Right cardiac atrium (tissue), 5 donors: Measurements from ENCODE around the gene ZBTB20. TPM values are rescaled to one million over a fixed set of nuclear protein-coding genes. Genes with fewer than 3 reads are reported as not detected.
"Not testable (repeated sequence)": the region's sequence is repeated elsewhere in the genome, so short reads cannot be mapped to it uniquely, and the experiment has no call there.

ENCODE experiments used
- ATAC-seq, 2 donors: fragments of 200-7000 bp; cut with Tn5 transposase; one replicate each; pipeline versions ENCODE4 v1.8.0 to v1.9.1; 2020; ENCODE audit warnings: moderate library complexity in 2 of 2, mild to moderate bottlenecking in 1 of 2
- DNase-seq, 3 donors: peaks; one replicate each; pipeline ENCODE4 v3.0.0-alpha.2; 2020
- H3K27ac ChIP-seq: one replicate; pipeline ENCODE4 v1.5.1; 2013; ENCODE audit warnings: mild to moderate bottlenecking, low read length, control low read depth, moderate library complexity
- H3K27me3 ChIP-seq: one replicate; pipeline ENCODE4 v1.6.1; 2013; ENCODE audit not compliant: control insufficient read depth, insufficient read depth
- H3K4me1 ChIP-seq: one replicate; pipeline ENCODE4 v1.6.1; 2013; ENCODE audit warnings: low read length; ENCODE audit not compliant: control insufficient read depth, insufficient read depth
- H3K4me3 ChIP-seq: one replicate; pipeline ENCODE4 v1.5.1; 2013; ENCODE audit warnings: low read length, control low read depth
- H3K9me3 ChIP-seq: one replicate; pipeline ENCODE4 v1.6.1; 2013; ENCODE audit warnings: low read length; ENCODE audit not compliant: control insufficient read depth
- WGBS: extraction: QIAGEN DNeasy Blood & Tissue Kit; methylation state at CpG from one replicate; pipeline ENCODE4 v1.1.7; 2013; 5-methylcytosine and 5-hydroxymethylcytosine counted together
- intact Hi-C, 4 donors: fragments of 100-400 bp; cut with DNase I; formaldehyde crosslinking; loops; one replicate each; pipeline versions ENCODE4 v1.11.0 to v1.14.0; 2022 to 2023
- long read RNA-seq, 4 donors: library from polyadenylated mRNA; unstranded; transcript quantifications; one replicate each; pipeline ENCODE4 v2.0.0, GENCODE V29; 2020 to 2021
- polyA plus RNA-seq: library from polyadenylated mRNA; stranded (reverse); fragments of 200-250 nt; gene quantifications from one replicate; pipeline ENCODE4 v1.2.3, GENCODE V29; 2013
- total RNA-seq, 4 donors: library from RNA; stranded (reverse); fragmentation: NEBNext Ultra II Directional; extraction: Animal tissue kit (Norgen Biotek cat#: 25700); gene quantifications; one replicate each; pipeline ENCODE4 v1.2.1, GENCODE V29; 2021
- donor health status: healthy with polysubstance abuse.
- donor health status: DM: no; HTN: yes; CAD: no.
- donor health status: DM: no; HTN: no; CAD: no.
- donor health status: DM: no; HTN: yes; CAD: no; lungs with severe emphysema.
- donor health status: DM: yes; HTN: yes; CAD: no.

ZBTB20 gene
- total RNA-seq (10 to 100 TPM; 71.4 to 87.9 (median 78.1) TPM), polyA plus RNA-seq (6.5 TPM)
- long read RNA-seq, donor 1, transcript ZBTB20-202 (6 exons, 3,323 nt), result major isoform, 18 of 190 reads
- long read RNA-seq, donor 1, partial matches to known transcripts, result 49 of 190 reads
- long read RNA-seq, donor 1, other reads (novel, unspliced or antisense), result 121 of 190 reads
- long read RNA-seq, donor 2, partial matches to known transcripts, result 2 of 21 reads
- long read RNA-seq, donor 2, other reads (novel, unspliced or antisense), result 16 of 21 reads
- long read RNA-seq, donor 3, transcript ZBTB20-202 (6 exons, 3,323 nt), result major isoform, 20 of 243 reads
- long read RNA-seq, donor 3, partial matches to known transcripts, result 84 of 243 reads
- long read RNA-seq, donor 3, other reads (novel, unspliced or antisense), result 137 of 243 reads
- long read RNA-seq, donor 4, full-length matches to known transcripts, result 5 of 29 reads
- long read RNA-seq, donor 4, partial matches to known transcripts, result 9 of 29 reads
- long read RNA-seq, donor 4, other reads (novel, unspliced or antisense), result 15 of 29 reads

DNA sequence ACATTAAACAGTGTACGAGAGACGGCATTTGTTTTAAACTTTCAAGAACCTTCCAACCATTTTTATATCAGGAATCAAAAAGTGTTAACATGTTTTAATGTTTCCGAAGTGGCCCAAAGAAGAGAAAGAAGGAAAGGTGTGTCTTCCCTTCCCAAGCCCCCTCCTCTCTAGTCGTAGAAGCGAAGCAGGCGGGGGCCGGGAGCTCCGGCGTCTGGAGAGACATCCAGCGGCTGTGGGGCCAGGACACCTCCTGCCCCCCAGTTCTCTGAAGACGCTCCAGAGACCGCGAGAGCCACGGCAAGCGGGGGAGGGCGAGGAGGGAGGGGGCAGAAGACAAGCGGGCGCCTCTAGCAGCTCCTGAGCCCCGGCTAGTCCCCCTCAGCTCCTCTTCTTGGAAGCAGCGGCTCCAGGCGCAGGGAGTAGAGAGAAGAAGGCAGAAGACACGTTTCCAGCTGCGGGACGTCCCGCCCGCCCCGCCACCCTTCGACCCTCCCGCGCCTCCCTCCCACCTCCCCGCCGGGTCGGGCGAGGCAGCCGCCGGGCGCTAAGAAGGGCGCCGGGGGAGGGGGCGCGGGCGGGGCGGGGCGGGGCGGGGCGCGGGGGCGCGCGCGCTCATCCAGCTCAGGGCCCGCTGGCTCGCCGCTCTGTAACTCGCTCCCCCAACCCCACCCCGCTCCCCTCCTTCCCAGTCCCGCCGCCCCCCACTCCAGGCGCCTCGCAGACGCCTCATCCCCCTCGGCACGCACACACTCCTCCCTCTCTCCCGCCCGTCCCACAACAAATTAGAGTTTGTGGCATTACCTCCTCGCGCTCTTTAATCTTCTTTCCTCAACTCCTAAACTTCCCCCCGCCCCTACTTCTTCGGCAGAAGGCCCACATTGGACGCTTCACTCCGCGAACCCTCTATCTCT is at the start of gene ZBTB20:
Gene ZBTB20, minus strand, starts transcription at position 871 of the 911 bp plus-strand sequence.
- ATAC-seq, result peak; percentile 34 to 37
- Histone ChIP-seq H3K4me3 (peak within 1 kb of the TSS; percentile 97), H3K4me1 (no peaks in the 10 kb centered on the region), H3K9me3 (no peaks in the 10 kb centered on the region), H3K27me3 (no peaks in the 10 kb centered on the region), H3K27ac (peak within 1 kb of the TSS; percentile 99)
- intact Hi-C loops, result loop anchor here in 3 of 4 donors (5.0 to 10.0 kb wide), 2 partner anchors 49 to 52 kb away; no protein-coding TSS in a partner anchor
- WGBS, result under 1% methylated on average over 63 of the region's 72 CpGs
- DNase-seq, result peak; percentile 72 to 88 (median 84)

DNA sequence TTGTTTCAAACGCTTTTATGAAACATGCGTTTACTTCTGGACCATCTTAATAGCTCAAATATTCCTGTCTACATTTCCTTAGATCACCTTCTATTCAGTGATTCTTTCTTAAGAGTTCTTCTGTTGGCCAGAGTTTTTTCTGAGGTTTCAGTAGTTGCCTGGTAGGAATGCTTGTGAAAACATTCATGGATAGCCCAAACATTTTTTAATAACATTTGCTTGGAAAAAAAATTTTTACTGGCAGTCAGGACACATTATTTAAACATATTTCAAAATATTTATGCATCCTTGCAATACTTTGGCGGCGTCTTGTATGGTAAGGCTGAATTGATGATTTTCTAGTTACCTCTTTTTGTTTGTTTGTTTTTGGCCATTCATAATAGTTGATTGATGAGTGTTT is 47.4 kb upstream of the ZBTB20 start:
- Histone ChIP-seq H3K27me3 (no peaks in the 10 kb centered on the region), H3K4me1 (no peaks in the 10 kb centered on the region), H3K27ac (no peak overlapping the region), H3K4me3 (no peak overlapping the region), H3K9me3 (no peaks in the 10 kb centered on the region)
- intact Hi-C loops, result no loop called here
- no peak for DNase-seq
- no peak for ATAC-seq
- 97% methylated on average over 4 of the region's 4 CpGs for WGBS

DNA sequence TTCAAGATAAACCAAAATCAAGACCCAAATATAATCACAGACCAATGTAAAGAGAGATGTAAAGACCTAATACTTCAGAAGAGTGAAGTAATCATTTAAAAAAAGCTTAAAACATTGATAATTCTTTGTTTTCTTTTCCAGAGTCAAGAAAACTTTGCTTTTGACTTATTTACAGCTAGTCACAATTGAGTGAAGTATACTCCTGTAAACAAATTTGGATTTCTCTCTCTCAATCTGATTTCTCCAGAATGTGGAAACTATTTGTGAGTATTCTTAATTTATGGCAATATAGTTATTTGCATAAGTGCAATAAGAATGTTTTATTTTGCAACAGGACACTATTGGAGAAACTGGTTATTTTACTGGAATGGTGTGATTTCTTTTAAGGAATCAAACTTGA is 43.7 kb upstream of the ZBTB20 start:
- intact Hi-C loops, result no loop called here

DNA sequence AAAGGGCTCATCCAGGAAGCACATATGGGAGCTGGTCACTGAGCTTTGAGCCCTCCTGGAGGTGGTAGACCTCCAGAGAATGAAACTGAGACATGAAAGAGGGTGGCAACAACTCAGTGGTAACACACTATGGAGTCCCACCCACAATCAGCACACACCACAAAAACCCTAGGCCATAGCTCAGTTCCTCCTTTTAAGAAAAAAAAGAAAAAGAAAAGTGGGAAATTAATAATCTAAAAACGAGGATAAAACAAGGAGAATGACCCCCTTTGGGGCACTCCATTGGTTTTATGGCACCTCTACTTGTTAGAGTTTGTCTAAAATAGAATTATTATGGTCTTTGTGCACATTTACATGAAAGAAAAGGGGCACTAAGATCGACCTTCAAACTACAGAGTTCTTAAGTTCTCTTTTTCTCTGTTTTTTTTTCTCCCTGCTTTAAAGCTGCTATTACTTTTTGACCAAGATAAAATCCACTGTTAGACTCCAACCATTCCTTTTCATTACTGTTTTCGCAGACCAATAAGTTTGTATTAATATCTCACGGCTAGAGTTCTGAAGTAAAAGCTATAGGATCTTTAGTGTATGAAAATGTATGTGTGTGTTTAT is 40.2 kb upstream of the ZBTB20 start:
- ATAC-seq, result no peak
- DNase-seq, result no peak
- no peaks in the 10 kb centered on the region for H3K9me3 ChIP-seq
- H3K27me3 ChIP-seq, result no peaks in the 10 kb centered on the region
- H3K27ac ChIP-seq, result no peak overlapping the region
- intact Hi-C loops, result no loop called here
- H3K4me3 ChIP-seq, result no peak overlapping the region
- WGBS, result 84% methylated on average over 4 of the region's 4 CpGs
- no peaks in the 10 kb centered on the region for H3K4me1 ChIP-seq

More for the DNA sequence above, 43.7 kb upstream of the ZBTB20 start:
- Histone ChIP-seq H3K9me3 (no peaks in the 10 kb centered on the region), H3K4me1 (no peaks in the 10 kb centered on the region), H3K27ac (no peak overlapping the region), H3K27me3 (no peaks in the 10 kb centered on the region), H3K4me3 (no peak overlapping the region)
- no peak for DNase-seq
- ATAC-seq, result no peak

DNA sequence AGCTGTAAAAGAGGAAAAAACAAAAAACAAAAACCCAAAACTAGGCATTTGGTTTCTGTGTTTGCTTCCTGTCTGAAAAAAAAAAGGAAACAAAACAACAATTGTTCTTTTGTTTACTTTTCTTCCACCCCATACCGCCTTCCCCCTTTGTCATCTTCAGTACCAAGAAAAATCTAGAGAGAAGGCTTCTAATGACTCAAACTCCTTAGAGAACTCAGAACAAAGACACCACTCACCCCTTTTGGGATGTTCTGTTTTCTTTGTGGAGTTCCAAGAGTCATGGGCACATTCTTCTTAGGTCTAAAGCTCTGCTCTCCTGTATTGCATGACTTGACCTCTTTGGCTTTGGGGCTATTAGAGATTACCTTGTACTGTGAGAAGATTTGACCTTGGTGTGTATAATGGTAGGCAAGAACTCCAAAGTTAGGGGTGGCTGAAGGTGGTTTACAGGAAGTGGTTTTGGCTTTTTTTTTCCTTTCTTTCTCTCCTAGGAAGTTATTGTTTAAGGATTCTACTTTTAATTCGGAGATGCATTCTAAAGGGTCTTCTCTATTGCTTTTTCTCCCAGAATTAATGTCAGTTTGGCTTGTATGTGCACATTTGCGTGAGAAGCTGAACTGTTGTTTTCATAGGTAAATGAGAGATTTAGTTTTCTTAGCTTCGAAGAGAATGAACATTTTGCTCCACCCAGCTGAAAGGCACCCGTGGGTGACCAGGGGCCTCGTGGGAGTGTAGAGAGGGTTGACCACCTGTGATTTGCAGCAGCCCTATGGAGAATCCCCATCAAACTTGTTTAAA is 39.5 kb upstream of the ZBTB20 start:
- H3K4me1 ChIP-seq, result no peaks in the 10 kb centered on the region
- no peak overlapping the region for H3K27ac ChIP-seq
- intact Hi-C loops, result no loop called here
- DNase-seq (no peak), ATAC-seq (no peak)
- no peaks in the 10 kb centered on the region for H3K27me3 ChIP-seq
- H3K9me3 ChIP-seq, result no peaks in the 10 kb centered on the region
- 81% methylated on average over 6 of the region's 6 CpGs for WGBS
- no peak overlapping the region for H3K4me3 ChIP-seq

DNA sequence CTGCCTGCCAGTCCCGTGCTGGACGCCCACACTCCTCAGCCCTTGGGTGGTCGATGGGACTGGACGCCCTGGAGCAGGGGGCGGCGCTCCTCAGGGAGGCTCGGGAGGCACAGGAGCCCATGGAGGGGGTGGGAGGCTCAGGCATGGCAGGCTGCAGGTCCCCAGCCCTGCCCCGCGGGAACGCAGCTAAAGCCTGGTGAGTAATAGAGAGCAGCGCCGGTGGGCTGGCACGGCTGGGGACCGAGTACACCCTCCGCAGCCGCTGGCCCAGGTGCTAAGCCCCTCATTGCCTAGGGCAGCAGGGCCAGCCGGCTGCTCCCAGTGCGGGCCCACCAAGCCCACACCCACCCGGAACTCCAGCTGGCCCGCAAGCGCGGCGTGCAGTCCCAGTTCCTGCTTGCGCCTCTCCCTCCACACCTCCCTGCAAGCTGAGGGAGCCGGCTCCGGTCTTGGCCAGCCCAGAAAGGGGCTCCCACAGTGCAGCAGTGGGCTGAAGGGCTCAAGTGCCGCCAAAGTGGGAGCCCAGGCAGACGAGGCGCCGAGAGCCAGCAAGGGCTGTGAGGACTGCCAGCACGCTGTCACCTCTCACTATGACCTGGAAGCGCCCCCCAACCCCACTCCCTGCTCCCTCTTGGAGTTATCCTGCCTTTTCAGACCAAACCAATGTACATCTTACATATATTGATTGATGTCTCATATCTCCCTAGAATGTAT is 37.9 kb upstream of the ZBTB20 start:
- ATAC-seq, H3K9me3 ChIP-seq, H3K4me3 ChIP-seq, H3K4me1 ChIP-seq, intact Hi-C loops, H3K27ac ChIP-seq, H3K27me3 ChIP-seq: not testable (repeated sequence)
- DNase-seq, result peak in 2 of 3 donors; percentile 38 to 42
- 97% methylated on average over 32 of the region's 32 CpGs for WGBS

DNA sequence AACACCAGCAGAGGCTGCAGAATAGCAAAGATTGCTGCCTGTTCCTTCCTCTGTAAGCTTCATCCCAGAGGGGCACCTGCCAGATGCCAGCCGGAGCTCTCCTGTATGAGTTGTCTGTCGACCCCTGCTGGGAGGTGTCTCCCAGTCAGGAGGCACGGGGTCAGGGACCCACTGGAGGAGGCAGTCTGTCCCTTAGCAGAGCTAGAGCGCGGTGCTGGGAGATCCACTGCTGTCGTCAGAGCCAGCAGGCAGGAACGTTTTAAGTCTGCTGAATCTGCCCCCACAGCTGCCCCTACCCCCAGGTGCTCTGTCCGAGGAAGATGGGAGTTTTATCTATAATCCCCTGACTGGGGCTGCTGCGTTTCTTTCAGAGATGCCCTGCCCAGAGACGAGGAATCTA is 31.8 kb upstream of the ZBTB20 start:
- intact Hi-C loops, result not testable (repeated sequence)

DNA sequence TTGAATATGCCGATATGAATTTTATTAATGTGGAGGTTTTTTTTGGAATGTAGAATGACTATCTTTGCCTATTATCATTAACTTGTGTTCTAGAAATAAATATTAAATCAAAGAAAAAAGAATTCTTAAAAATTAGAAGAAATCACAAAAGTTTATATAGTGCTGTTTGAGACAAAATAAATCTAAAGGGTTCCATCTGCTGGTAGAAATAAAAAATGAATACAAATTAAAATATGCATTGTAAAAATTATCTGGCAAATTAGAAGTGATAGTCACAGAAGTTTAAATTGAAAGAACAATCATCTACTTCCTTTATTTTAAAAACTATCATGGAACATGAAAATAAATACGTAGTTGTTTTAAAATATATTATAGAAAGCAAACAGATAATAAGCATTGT is 22.7 kb upstream of the ZBTB20 start:
- DNase-seq (no peak), ATAC-seq (no peak)
- no peaks in the 10 kb centered on the region for H3K9me3 ChIP-seq
- H3K4me1 ChIP-seq, result no peaks in the 10 kb centered on the region
- no peak overlapping the region for H3K4me3 ChIP-seq
- WGBS, result 71% methylated on average over 2 of the region's 2 CpGs
- no peak overlapping the region for H3K27ac ChIP-seq
- intact Hi-C loops, result no loop called here
- no peaks in the 10 kb centered on the region for H3K27me3 ChIP-seq

More for the DNA sequence above, 31.8 kb upstream of the ZBTB20 start:
- WGBS, result 71% methylated on average over 10 of the region's 10 CpGs
- not testable (repeated sequence) for ATAC-seq, H3K27me3 ChIP-seq, H3K4me1 ChIP-seq, H3K9me3 ChIP-seq, DNase-seq, H3K4me3 ChIP-seq, H3K27ac ChIP-seq

DNA sequence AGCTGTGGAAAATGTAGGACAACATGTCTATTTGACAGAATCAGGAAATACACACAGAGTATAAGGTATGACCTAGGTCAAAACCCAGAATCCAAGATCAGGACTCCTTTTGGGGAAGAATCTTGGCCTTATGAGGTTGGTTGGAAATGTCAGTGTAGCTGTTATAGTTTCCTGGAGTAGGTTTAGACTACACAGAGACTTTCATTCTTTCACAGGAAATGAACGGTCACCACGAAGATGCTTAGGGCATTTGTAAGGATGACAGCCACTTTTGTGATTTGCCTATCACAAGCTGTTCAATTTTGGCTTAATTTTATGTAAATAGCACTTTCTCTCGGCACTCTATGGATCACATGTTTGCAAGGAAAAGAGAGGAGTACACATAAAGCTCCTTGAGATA is 18.6 kb upstream of the ZBTB20 start:
- WGBS, result 60% methylated on average over 3 of the region's 3 CpGs

DNA sequence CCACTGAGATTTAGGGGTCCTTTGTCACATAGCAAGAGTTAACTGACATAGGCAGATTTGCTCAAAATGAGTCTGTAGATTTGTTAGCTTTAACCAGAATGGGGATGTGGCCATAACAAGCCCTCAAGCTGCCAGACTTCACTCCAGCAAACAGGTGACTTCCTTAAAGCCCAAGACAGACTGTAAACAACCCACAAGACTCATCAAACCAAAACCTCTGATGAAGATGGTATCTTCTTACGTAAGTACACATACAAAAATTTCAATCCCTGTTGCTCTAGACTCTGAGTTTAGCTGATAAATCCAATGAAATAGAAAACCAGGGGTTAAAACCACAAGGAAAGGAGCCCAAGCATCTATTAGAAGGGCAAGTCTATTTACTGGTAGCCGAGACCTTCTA is 18.2 kb upstream of the ZBTB20 start:
- intact Hi-C loops, result no loop called here

More for the DNA sequence above, 18.6 kb upstream of the ZBTB20 start:
- Histone ChIP-seq H3K4me1 (no peaks in the 10 kb centered on the region), H3K27ac (no peak overlapping the region), H3K9me3 (no peaks in the 10 kb centered on the region), H3K27me3 (no peaks in the 10 kb centered on the region), H3K4me3 (no peak overlapping the region)
- no peak for DNase-seq
- intact Hi-C loops, result no loop called here
- ATAC-seq, result no peak

More for the DNA sequence above, 18.2 kb upstream of the ZBTB20 start:
- ATAC-seq, result no peak
- DNase-seq, result no peak
- 97% methylated on average over 2 of the region's 2 CpGs for WGBS
- Histone ChIP-seq H3K4me1 (no peaks in the 10 kb centered on the region), H3K4me3 (no peak overlapping the region), H3K9me3 (no peaks in the 10 kb centered on the region), H3K27me3 (no peaks in the 10 kb centered on the region), H3K27ac (no peak overlapping the region)
